SH-SY5Y (cell line): ENCODE data around the gene FHAD1.

Experiments
- GATA2 ChIP-seq: IDR thresholded peaks from 2 replicates; pipeline ENCODE4 v1.6.1; 2011; ENCODE audit warnings: mild to moderate bottlenecking, low read depth, low read length
- GATA3 ChIP-seq: IDR thresholded peaks from 2 replicates; pipeline ENCODE4 v1.6.1; 2011; ENCODE audit warnings: low read depth, mild to moderate bottlenecking, low read length, moderate library complexity

GRCh38 chr1:15425521-15425920 is 178.5 kb downstream of the FHAD1 start:
- TF ChIP-seq GATA2, result no peak
- TF ChIP-seq GATA3, result no peak
